ENCODE results near the gene ALAS1.

Gene ALAS1

DNA sequence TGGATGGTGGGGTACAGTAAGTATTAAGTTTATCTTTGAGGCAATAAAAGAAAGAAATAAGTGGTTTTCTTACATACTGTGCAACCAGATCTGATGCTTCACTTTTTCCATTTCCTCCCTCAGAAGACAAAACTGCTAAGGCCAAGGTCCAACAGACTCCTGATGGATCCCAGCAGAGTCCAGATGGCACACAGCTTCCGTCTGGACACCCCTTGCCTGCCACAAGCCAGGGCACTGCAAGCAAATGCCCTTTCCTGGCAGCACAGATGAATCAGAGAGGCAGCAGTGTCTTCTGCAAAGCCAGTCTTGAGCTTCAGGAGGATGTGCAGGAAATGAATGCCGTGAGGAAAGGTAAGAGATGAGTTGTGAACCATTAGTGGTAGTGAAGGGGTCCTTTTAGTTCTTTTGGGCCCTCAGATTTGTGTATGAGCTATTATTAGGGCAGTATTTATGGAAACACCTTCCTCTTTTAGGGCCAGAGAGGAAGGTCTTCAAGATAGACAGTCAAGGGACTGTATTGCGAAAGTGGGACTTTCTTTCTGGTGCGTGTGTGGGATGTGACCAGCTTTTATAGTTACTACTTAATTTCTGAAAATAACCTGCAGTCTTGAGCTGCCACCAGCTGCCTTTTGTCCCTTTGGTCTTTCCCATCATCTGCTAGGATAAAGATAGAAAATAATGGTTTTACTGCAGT lies 4.6 kb downstream of the ALAS1 start:
- TF ChIP-seq, protein P1, sequence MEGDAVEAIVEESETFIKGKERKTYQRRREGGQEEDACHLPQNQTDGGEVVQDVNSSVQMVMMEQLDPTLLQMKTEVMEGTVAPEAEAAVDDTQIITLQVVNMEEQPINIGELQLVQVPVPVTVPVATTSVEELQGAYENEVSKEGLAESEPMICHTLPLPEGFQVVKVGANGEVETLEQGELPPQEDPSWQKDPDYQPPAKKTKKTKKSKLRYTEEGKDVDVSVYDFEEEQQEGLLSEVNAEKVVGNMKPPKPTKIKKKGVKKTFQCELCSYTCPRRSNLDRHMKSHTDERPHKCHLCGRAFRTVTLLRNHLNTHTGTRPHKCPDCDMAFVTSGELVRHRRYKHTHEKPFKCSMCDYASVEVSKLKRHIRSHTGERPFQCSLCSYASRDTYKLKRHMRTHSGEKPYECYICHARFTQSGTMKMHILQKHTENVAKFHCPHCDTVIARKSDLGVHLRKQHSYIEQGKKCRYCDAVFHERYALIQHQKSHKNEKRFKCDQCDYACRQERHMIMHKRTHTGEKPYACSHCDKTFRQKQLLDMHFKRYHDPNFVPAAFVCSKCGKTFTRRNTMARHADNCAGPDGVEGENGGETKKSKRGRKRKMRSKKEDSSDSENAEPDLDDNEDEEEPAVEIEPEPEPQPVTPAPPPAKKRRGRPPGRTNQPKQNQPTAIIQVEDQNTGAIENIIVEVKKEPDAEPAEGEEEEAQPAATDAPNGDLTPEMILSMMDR (IDR thresholded peaks at IDR 0.05; ENCODE audit: low read depth, low read length), result no peak
- DNase-seq (ENCODE audit: extremely low read depth, low read depth), result no peak

DNA sequence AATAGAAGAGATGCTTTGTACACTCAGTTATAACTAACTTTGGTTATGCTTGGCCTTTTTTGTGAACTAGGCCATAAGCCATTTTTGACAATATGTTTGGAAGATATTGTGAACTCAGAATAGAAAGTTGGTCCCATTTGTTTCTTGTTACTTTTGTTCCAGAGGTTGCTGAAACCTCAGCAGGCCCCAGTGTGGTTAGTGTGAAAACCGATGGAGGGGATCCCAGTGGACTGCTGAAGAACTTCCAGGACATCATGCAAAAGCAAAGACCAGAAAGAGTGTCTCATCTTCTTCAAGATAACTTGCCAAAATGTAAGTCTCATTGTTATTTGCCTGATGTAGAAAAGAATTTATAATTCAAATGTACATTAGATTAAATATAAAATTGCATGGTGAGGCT lies 5.7 kb downstream of the ALAS1 start:
- DNase-seq (ENCODE audit: extremely low read depth, low read depth), result no peak
- TF ChIP-seq, protein P1 (IDR thresholded peaks at IDR 0.05; ENCODE audit: low read depth, low read length), result no peak

DNA sequence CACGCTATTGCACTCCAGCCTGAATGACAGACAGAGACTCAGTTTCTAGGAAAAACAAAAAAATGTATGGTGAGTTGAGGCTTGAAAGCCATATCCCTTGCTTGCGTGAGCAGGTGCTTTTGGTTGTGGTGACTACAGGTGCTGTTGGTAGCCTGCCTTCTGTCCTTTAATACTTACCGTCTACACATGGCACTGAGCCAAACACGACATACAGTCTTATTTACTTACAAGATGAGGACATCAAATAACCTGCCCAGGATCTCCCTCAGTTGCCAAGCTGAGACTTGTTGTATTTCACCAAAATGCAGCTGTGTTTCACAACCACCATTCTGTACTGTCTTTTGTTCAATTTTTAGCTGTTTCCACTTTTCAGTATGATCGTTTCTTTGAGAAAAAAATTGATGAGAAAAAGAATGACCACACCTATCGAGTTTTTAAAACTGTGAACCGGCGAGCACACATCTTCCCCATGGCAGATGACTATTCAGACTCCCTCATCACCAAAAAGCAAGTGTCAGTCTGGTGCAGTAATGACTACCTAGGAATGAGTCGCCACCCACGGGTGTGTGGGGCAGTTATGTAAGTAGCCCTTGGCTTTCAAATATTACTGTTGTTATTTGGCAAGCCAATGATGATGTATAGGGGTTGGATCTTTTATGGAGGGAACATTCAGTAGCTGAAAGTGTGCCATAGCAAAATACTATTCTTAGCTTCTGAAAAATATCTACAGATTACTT lies 6.5 kb downstream of the ALAS1 start:
- TF ChIP-seq, protein P1 (IDR thresholded peaks at IDR 0.05; ENCODE audit: low read depth, low read length), result no peak
- no peak for DNase-seq (ENCODE audit: extremely low read depth, low read depth)

DNA sequence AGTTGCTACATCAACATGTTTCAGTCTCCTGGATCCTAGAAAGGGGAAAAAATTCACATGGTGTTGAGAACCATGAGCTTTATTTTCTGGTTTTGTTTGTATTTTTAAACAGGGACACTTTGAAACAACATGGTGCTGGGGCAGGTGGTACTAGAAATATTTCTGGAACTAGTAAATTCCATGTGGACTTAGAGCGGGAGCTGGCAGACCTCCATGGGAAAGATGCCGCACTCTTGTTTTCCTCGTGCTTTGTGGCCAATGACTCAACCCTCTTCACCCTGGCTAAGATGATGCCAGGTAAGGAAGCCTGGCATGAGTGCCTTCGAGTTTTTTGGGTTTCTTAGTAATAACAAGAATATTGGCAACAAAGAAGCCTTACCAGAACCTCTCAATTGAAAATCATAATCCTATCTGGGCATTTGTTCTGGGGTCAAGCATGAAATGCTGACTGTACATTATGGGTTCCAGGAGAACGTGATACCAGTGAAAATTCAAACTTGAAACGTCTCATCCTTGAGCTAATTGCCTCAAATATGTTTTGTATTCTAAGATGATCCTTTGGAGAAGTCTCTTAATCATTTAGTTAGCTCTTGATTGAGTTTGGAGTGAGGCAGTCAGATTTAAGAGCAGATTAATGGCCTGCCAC lies 7.9 kb downstream of the ALAS1 start:
- TF ChIP-seq, protein P1 (IDR thresholded peaks at IDR 0.05; ENCODE audit: low read depth, low read length), result no peak
- DNase-seq (ENCODE audit: extremely low read depth, low read depth), result no peak

DNA sequence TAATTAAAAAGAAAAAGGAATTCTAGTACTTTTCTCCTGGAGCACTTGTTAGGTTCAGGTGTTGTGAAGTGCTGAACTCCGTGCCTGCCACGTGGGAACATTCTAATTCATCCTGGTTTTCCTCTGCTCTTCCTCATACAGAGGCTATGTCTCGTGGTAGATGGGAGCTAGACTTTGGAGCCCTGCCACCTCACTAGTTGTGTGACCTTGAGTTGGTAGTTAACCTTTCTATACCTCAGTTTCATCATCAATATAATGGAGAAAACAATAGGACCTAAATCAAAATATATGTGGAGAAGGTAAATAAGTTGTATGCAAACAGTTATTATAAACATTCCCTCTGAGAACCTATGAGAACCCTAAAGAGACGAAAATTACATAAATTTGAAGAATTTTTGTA lies 10.6 kb downstream of the ALAS1 start:
- TF ChIP-seq, protein P1 (IDR thresholded peaks at IDR 0.05; ENCODE audit: low read depth, low read length), result no peak
- DNase-seq (ENCODE audit: extremely low read depth, low read depth), result no peak

DNA sequence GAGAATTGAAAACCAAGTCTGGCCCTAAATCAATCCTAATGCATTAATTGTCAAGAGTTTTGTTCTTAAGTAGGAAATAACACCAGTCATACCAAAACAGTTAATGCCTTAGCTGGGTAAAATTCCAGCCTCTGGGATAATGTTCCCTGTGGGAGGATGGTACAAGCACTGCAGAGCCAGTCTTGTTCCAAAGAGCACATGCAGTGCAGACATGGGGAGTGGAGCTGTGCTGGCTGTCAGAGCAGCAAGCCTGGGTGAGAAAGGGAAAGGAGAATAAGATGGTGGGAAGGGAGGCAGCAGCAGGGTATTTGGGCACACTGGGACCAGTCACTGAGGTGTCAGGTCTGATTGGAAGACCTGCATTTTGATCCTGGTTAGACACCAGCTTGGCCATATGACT lies 12.1 kb downstream of the ALAS1 start:
- TF ChIP-seq, protein P1 (IDR thresholded peaks at IDR 0.05; ENCODE audit: low read depth, low read length), result no peak
- no peak for DNase-seq (ENCODE audit: extremely low read depth, low read depth)

DNA sequence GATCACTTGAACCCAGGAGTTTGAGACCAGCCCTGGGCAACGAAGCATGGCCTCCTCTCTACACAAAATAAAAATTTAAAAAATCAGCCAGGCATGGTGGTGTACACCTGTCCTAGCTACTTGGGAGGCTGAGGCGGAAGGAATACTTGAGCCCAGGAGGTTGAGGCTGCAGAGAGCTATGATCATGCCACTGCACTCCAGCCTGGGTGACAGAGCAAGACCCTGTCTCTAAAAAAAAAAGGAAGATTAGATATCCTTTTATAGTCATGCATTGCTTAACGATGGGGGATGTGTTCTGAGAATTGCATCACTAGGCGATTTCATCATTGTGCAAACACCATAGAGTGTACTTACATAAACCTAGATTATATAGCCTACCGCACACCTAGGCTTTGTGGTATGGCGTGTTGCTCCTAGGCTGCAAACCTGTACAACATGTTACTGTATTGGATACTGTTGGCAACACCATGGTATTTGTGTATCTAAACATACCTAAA lies 12.6 kb downstream of the ALAS1 start:
- TF ChIP-seq, protein P1 (IDR thresholded peaks at IDR 0.05; ENCODE audit: low read depth, low read length), result no peak
- no peak for DNase-seq (ENCODE audit: extremely low read depth, low read depth)

Measured in AG09319 (cell line).